Endodermal cell (in vitro differentiated cells): ENCODE results near the gene CCSER1. TPM values are rescaled to one million over a fixed set of nuclear protein-coding genes. Genes with fewer than 3 reads are reported as not detected.

Source experiments
- DNase-seq: peaks from one replicate; pipeline ENCODE4 v3.0.0-alpha.2; 2017
- H3K27ac ChIP-seq: 2 replicates; pipeline ENCODE4 v1.5.1; 2013; ENCODE audit warnings: mild to moderate bottlenecking, low read depth, low read length, moderate library complexity
- H3K27me3 ChIP-seq: 2 replicates; pipeline ENCODE4 v1.6.1; 2013; ENCODE audit warnings: mild to moderate bottlenecking, low read length, moderate library complexity; ENCODE audit not compliant: insufficient read depth, control insufficient read depth, poor library complexity, severe bottlenecking
- H3K36me3 ChIP-seq: 2 replicates; pipeline ENCODE4 v1.7.0; 2013; ENCODE audit warnings: mild to moderate bottlenecking, low read length, moderate library complexity; ENCODE audit not compliant: control insufficient read depth, insufficient read depth
- H3K4me1 ChIP-seq: one replicate; pipeline ENCODE4 v1.7.0; 2013; ENCODE audit warnings: low read length; ENCODE audit not compliant: control insufficient read depth, insufficient read depth
- H3K4me3 ChIP-seq: 2 replicates; pipeline ENCODE4 v1.5.1; 2013; ENCODE audit warnings: mild to moderate bottlenecking, low read length, moderate library complexity
- H3K9ac ChIP-seq: 2 replicates; pipeline ENCODE4 v1.6.1; 2013; ENCODE audit warnings: mild to moderate bottlenecking, low read length, moderate library complexity; ENCODE audit not compliant: poor library complexity, severe bottlenecking; ENCODE audit errors: extremely low read depth
- H3K9me3 ChIP-seq: 2 replicates; pipeline ENCODE4 v1.6.1; 2013; ENCODE audit warnings: mild to moderate bottlenecking, low read length, moderate library complexity; ENCODE audit not compliant: control insufficient read depth
- H3K27ac Mint-ChIP-seq: 2 replicates; pipeline ENCODE4 v1.8.0; 2020; ENCODE audit warnings: mixed read lengths
- H3K27me3 Mint-ChIP-seq: 2 replicates; pipeline ENCODE4 v1.8.0; 2021; ENCODE audit warnings: mild to moderate bottlenecking, mixed read lengths; ENCODE audit not compliant: insufficient read depth
- H3K36me3 Mint-ChIP-seq: 2 replicates; pipeline ENCODE4 v1.8.0; 2020; ENCODE audit warnings: low read depth, mixed read lengths
- H3K4me1 Mint-ChIP-seq: 2 replicates; pipeline ENCODE4 v1.8.0; 2020; ENCODE audit warnings: mixed read lengths
- H3K4me3 Mint-ChIP-seq: 2 replicates; pipeline ENCODE4 v1.8.0; 2020; ENCODE audit warnings: mild to moderate bottlenecking, moderate library complexity, mixed read lengths
- H3K9me3 Mint-ChIP-seq: 2 replicates; pipeline ENCODE4 v1.8.0; 2020; ENCODE audit warnings: mild to moderate bottlenecking, mixed read lengths
- CTCF ChIP-seq: fragments of 200-600 bp; sonication (generic); conservative IDR thresholded peaks from 2 replicates; pipeline ENCODE4 v1.5.0; 2021; ENCODE audit warnings: antibody characterized with exemption, mild to moderate bottlenecking
- WGBS, 2 experiments: methylation state at CpG; one replicate each; pipeline versions ENCODE4 v1.1.5 to v1.1.7; 2013; ENCODE audit warnings: missing lambda C conversion rate in 2 of 2, mixed read lengths in 1 of 2; ENCODE audit not compliant: insufficient coverage in 1 of 2, insufficient read length in 1 of 2; 5-methylcytosine and 5-hydroxymethylcytosine counted together
- total RNA-seq, 2 donors: library from RNA; stranded (reverse); fragmentation: NEBNext Ultra II Directional in 1 of 2; extraction: Animal tissue kit (Norgen Biotek cat#: 25700) in 1 of 2; gene quantifications; 2 replicates in 1 of 2; 3 replicates in 1 of 2; pipeline ENCODE4 v1.2.1, GENCODE V29; 2021

The CCSER1 gene
- total RNA-seq, 2 donors from 2014 or later: 1.1 to 2.2 TPM

GRCh38 chr4:91426725-91427124, 1299.5 kb downstream of the CCSER1 start:
- H3K36me3 ChIP-seq: no peaks in the 10 kb centered on the region
- Mint-ChIP-seq H3K9me3 (peaks cover 3% of the 10 kb centered on the region), H3K4me3 (no peak overlapping the region), H3K27ac (no peak overlapping the region), H3K36me3 (no peaks in the 10 kb centered on the region), H3K27me3 (no peaks in the 10 kb centered on the region), H3K4me1 (no peaks in the 10 kb centered on the region)
- DNase-seq: no peak
- H3K4me3 ChIP-seq: no peak overlapping the region
- TF ChIP-seq CTCF: no peak
- peaks cover 5% of the 10 kb centered on the region for H3K9me3 ChIP-seq
- no peak overlapping the region for H3K27ac ChIP-seq
- no peak overlapping the region for H3K9ac ChIP-seq
- no peaks in the 10 kb centered on the region for H3K27me3 ChIP-seq
- H3K4me1 ChIP-seq: no peaks in the 10 kb centered on the region

- Histone ChIP-seq H3K9ac (no peak overlapping the region), H3K4me3 (no peak overlapping the region), H3K9me3 (peaks cover 5% of the 10 kb centered on the region), H3K27me3 (no peaks in the 10 kb centered on the region), H3K27ac (no peak overlapping the region), H3K36me3 (no peaks in the 10 kb centered on the region), H3K4me1 (no peaks in the 10 kb centered on the region)
- Mint-ChIP-seq H3K27me3 (no peaks in the 10 kb centered on the region), H3K27ac (no peak overlapping the region), H3K9me3 (peaks cover 3% of the 10 kb centered on the region), H3K36me3 (no peaks in the 10 kb centered on the region), H3K4me3 (no peak overlapping the region), H3K4me1 (no peaks in the 10 kb centered on the region)
- no peak for DNase-seq
- 100% methylated on average over 1 to 2 of the region's 2 CpGs for WGBS, 2 experiments
- no peak for TF ChIP-seq CTCF
These were observed 1300.0 kb downstream of the CCSER1 start for GRCh38 chr4:91427171-91427570.

GRCh38 chr4:91434631-91435030, 1307.4 kb downstream of the CCSER1 start:
- Mint-ChIP-seq H3K4me1 (no peaks in the 10 kb centered on the region), H3K9me3 (peaks cover 14% of the 10 kb centered on the region), H3K27ac (no peak overlapping the region), H3K27me3 (no peaks in the 10 kb centered on the region), H3K4me3 (no peak overlapping the region), H3K36me3 (no peaks in the 10 kb centered on the region)
- Histone ChIP-seq H3K27ac (no peak overlapping the region), H3K9me3 (no peaks in the 10 kb centered on the region), H3K36me3 (no peaks in the 10 kb centered on the region), H3K4me1 (no peaks in the 10 kb centered on the region), H3K27me3 (no peaks in the 10 kb centered on the region), H3K4me3 (no peak overlapping the region), H3K9ac (no peak overlapping the region)
- no peak for TF ChIP-seq CTCF
- DNase-seq: no peak
- 93% methylated on average over 1 of the region's 1 CpG; no CpG with 5 or more reads in 1 of the 2 experiments for WGBS, 2 experiments
